GM12801 (cell line): ENCODE measurements around the gene PADI2.

ENCODE experiments used
- TF ChIP-seq, protein P1 (sequence below): IDR thresholded peaks from one replicate; pipeline ENCODE4 v1.5.1; 2011; ENCODE audit warnings: control low read depth; ENCODE audit not compliant: insufficient read length; ENCODE audit errors: extremely low read depth

PADI2 gene

DNA sequence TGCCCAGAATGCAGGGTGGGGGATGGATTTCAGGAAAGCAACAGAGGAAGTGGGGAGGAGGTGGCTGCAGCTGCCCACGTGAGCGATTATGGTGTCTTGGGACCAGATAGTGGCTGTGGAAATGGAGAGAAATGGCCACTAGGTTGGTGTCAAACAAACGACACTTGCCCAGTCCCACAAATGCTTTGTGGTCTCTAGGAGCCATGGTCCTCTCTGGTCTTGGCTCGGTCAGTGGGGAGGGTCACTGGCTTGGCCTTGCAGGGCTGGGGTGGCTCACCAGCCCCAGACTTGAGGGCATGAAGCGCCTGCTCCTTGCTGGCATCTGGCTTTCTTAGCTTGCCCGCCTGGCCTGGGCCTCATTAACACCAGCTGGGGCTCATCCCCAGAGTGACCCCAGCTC lies 7.2 kb downstream of the PADI2 start:
- TF ChIP-seq, protein P1, sequence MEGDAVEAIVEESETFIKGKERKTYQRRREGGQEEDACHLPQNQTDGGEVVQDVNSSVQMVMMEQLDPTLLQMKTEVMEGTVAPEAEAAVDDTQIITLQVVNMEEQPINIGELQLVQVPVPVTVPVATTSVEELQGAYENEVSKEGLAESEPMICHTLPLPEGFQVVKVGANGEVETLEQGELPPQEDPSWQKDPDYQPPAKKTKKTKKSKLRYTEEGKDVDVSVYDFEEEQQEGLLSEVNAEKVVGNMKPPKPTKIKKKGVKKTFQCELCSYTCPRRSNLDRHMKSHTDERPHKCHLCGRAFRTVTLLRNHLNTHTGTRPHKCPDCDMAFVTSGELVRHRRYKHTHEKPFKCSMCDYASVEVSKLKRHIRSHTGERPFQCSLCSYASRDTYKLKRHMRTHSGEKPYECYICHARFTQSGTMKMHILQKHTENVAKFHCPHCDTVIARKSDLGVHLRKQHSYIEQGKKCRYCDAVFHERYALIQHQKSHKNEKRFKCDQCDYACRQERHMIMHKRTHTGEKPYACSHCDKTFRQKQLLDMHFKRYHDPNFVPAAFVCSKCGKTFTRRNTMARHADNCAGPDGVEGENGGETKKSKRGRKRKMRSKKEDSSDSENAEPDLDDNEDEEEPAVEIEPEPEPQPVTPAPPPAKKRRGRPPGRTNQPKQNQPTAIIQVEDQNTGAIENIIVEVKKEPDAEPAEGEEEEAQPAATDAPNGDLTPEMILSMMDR: no peak

DNA sequence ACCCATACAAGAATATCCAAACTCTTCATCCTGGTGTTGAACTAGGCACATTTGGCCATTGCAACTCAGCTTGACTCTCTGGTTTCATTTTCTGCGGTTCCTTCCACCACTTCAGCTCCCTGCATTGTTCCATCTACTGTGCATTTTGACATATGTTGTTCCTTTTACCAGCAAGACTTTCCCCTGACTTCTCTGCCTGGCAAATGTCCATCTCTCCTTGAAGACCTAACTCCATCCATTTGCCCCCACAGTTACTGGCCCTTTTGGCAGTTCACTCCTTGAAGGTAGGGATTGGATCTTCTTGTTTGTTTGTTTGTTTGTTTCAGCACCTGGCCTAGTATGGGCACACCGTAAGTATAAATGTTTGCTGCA lies 8.7 kb downstream of the PADI2 start:
- TF ChIP-seq, protein P1: no peak

DNA sequence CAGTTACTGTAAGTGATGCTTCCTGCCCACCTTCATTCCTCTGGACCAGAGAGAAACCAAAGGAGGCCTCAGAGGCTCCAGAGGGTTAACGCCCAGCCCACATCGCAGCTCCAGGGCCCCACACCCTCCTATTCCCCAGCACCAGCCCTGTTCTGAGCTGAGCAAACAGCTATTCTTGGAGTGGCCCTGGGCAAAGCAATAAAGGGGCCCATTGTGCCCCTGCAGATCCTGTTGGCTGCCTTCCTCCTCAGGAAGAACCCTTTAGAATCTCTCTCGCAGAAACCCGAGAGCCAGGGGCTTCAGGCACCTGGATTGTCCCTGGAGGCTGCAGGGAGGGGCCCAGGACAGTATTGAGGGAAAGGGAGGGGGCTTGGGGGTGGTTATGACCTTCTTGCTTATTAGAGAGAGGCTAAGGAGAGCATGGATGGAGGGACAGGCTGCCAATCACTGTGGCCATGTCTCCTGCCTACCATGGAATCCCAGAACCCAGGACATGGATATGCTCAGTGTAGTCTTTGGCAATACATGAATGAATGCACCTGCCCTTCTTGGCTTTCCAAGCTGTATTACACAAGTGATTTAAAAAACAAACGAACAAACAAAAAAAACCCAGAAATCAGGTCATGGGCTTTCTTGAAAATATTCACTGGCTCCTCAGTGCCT lies 9.2 kb downstream of the PADI2 start:
- TF ChIP-seq, protein P1: no peak

DNA sequence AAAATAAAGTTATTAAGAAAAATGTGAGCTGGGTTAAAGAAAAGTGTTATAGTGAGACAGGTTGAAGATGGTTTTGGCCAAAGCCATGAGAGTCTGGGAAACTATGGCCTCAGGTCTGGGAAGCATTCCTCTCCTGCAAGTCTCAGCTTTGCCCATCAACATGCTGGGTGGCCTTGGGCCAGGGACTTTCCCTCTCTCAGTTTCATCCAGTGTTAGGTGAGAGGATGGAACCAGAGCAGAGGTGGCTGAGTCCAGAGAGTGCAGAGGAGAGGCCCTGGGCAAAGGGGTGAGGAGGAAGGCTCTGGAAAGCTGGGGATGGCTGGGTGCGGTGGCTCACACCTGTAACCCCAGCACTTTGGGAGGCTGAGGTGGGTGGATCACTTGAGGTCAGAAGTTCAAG lies 10.5 kb downstream of the PADI2 start:
- TF ChIP-seq, protein P1: no peak

DNA sequence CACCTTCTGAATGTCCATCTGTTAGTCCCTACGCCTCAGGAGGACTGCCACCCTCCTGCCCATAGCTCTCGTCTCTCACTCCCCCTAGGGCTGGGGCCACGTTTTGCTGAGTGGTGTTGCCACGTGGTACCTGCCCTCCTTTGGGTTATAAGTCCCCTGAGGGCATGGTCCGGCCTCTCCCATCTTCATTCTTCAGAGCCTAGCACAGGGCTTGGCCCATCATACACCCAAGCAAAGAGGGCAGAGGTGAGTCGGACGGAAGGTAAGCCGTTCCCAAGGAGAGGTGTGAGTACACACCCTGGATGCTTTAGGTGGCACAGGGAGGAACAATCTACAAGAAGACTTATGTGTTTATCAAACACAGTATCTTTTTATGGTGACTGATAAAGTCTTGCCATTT lies 10.9 kb downstream of the PADI2 start:
- TF ChIP-seq, protein P1: no peak

DNA sequence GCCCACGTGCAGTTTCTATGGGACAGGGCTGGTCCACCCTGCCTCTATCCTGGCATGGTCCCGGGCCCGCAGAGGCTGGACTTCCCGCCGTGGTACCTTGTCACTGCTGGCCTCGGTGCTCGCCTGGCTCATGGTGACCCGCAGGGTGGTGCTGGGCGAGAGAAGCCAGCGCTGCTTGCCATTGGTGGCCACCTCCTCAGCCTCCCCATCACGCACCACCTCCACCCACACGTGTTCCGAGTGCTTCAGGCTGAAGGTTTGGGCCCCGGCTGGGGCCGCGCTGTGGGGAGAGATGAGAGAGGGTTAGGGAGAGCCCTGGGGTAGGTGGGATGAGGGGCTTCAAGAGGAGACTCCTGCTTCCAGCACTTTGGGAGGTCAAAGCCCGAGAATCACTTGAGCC lies 14.5 kb downstream of the PADI2 start:
- TF ChIP-seq, protein P1: no peak

DNA sequence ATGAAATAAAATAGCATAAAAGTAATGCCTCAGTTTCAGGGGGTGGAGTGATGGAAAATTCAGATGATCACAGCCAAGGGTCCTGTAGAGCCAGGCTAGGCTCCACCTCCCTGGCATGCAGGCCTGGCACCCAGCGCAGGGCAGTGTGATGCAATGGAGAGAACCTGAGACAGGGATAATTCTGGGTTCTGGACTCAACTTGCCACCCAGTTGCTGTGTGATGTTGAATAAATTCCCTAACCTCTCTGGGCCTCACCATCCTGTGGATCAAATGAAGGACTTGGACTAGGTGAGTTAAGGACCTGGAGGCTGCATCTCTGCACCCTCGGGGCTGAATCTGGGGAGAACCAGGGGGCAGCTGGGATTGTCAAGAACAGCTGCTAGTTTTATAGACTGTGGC lies 17.0 kb downstream of the PADI2 start:
- TF ChIP-seq, protein P1: no peak
